SK-N-SH (cell line): ENCODE measurements around the gene RFX3. TPM values are rescaled to one million over a fixed set of nuclear protein-coding genes. Genes with fewer than 3 reads are reported as not detected.

ENCODE experiments used
- CTCF ChIA-PET: fragments of 300-600, 350-600 bp; formaldehyde crosslinking; extraction: SDS; loops from one replicate; lab custom pipeline; 2021; lab: Yijun Ruan, JAX
- POLR2A ChIA-PET: fragments of 350-600 bp; sonication (Branson Sonifier 250); formaldehyde crosslinking; extraction: SDS; loops from one replicate; lab custom pipeline; 2020; ENCODE audit warnings: antibody characterized with exemption, inconsistent platforms; lab: Yijun Ruan, JAX
- DNase-seq: peaks from one replicate; pipeline ENCODE4 v3.0.0; 2012
- H2AFZ ChIP-seq: fragments of 200-600 bp; sonication (generic); 2 replicates; pipeline ENCODE4 v1.8.1; 2016; ENCODE audit warnings: antibody characterized with exemption, mild to moderate bottlenecking, low read depth
- H3F3A ChIP-seq: fragments of 200-600 bp; sonication (generic); replicated peaks from 2 replicates; pipeline ENCODE3; 2016; ENCODE audit warnings: antibody characterized with exemption, mild to moderate bottlenecking; ENCODE audit not compliant: insufficient read depth
- H3K27ac ChIP-seq, 2 experiments: fragments of 200-500 bp in 1 of 2; fragments of 200-600 bp in 1 of 2; sonication (Bioruptor generic) in 1 of 2; sonication (generic), shearing (Covaris generic) in 1 of 2; 2 replicates each; pipeline versions ENCODE4 v1.5.1 to v1.6.1; 2014 to 2016; ENCODE audit warnings: low read depth in 2 of 2, inconsistent platforms in 1 of 2, low read length in 1 of 2, mild to moderate bottlenecking in 1 of 2, mixed read lengths in 1 of 2
- H3K27me3 ChIP-seq: fragments of 200-600 bp; sonication (generic), shearing (Covaris generic); 2 replicates; pipeline ENCODE4 v1.6.1; 2016; ENCODE audit warnings: mixed run types; ENCODE audit not compliant: insufficient read depth
- H3K36me3 ChIP-seq, 2 experiments: fragments of 200-500 bp in 1 of 2; fragments of 200-600 bp in 1 of 2; sonication (Bioruptor generic) in 1 of 2; sonication (generic) in 1 of 2; replicated peaks in 1 of 2; 2 replicates each; pipeline versions ENCODE3 to v1.5.1; 2014 to 2016; ENCODE audit warnings: low read length in 1 of 2, mild to moderate bottlenecking in 1 of 2; ENCODE audit not compliant: insufficient read depth in 2 of 2, control insufficient read depth in 1 of 2
- H3K4me1 ChIP-seq, 2 experiments: fragments of 200-500 bp in 1 of 2; fragments of 200-600 bp in 1 of 2; sonication (Bioruptor generic) in 1 of 2; sonication (generic), shearing (Covaris generic) in 1 of 2; 2 replicates each; pipeline versions ENCODE4 v1.5.1 to v1.6.1; 2014 to 2016; ENCODE audit warnings: low read depth in 1 of 2, low read length in 1 of 2, mixed run types in 1 of 2; ENCODE audit not compliant: insufficient read depth in 2 of 2, control insufficient read depth in 1 of 2
- H3K4me2 ChIP-seq: fragments of 200-600 bp; sonication (generic), shearing (Covaris generic); 2 replicates; pipeline ENCODE4 v1.6.1; 2017; ENCODE audit warnings: mixed run types
- H3K4me3 ChIP-seq, 2 experiments: fragments of 200-500 bp in 1 of 2; fragments of 200-600 bp in 1 of 2; sonication (Bioruptor generic) in 1 of 2; sonication (generic), shearing (Covaris generic) in 1 of 2; 2 replicates each; pipeline versions ENCODE4 v1.5.1 to v1.8.1; 2014 to 2016; ENCODE audit warnings: low read depth in 2 of 2, inconsistent platforms in 1 of 2, low read length in 1 of 2, mild to moderate bottlenecking in 1 of 2, mixed read lengths in 1 of 2, moderate library complexity in 1 of 2
- H3K79me2 ChIP-seq: fragments of 200-600 bp; sonication (generic); 2 replicates; pipeline ENCODE4 v1.8.1; 2017; ENCODE audit warnings: mild to moderate bottlenecking; ENCODE audit not compliant: insufficient read depth
- H3K9ac ChIP-seq: fragments of 200-600 bp; sonication (generic); 2 replicates; pipeline ENCODE4 v1.6.1; 2017; ENCODE audit warnings: mixed run types
- H3K9me2 ChIP-seq: fragments of 200-600 bp; sonication (generic); 2 replicates; pipeline ENCODE4 v1.6.1; 2017; ENCODE audit warnings: mixed run types
- H3K9me3 ChIP-seq: fragments of 200-600 bp; sonication (generic); 2 replicates; pipeline ENCODE4 v1.6.1; 2017; ENCODE audit warnings: mixed run types, mild to moderate bottlenecking, moderate library complexity
- H4K20me1 ChIP-seq: fragments of 200-600 bp; sonication (generic); 2 replicates; pipeline ENCODE4 v1.6.1; 2017; ENCODE audit warnings: mild to moderate bottlenecking, mixed run types; ENCODE audit not compliant: insufficient read depth
- EZH2phosphoT487 ChIP-seq: fragments of 200-600 bp; sonication (generic); IDR thresholded peaks from 2 replicates; pipeline ENCODE4 v1.6.1; 2017; ENCODE audit warnings: low read depth, mixed run types, mild to moderate bottlenecking, antibody characterized with exemption, moderate library complexity, borderline replicate concordance
- NFIC ChIP-seq: IDR thresholded peaks from 2 replicates; pipeline ENCODE4 v1.4.0; 2012; ENCODE audit warnings: borderline replicate concordance
- PBX3 ChIP-seq: IDR thresholded peaks from 2 replicates; pipeline ENCODE4; 2012
- REST ChIP-seq: IDR thresholded peaks from 2 replicates; pipeline ENCODE4 v1.6.1; 2012; ENCODE audit warnings: mild to moderate bottlenecking, low read depth, low read length, moderate library complexity
- SIN3A ChIP-seq: IDR thresholded peaks from 2 replicates; pipeline ENCODE4 v1.6.1; 2012; ENCODE audit warnings: low read depth, mild to moderate bottlenecking, low read length, moderate library complexity, borderline replicate concordance
- ZBTB33 ChIP-seq: IDR thresholded peaks from 2 replicates; pipeline ENCODE4 v1.4.0; 2012; ENCODE audit warnings: low read depth, borderline replicate concordance
- WGBS: methylation state at CpG from one replicate; pipeline ENCODE4 v1.1.6; 2017; ENCODE audit warnings: low lambda C conversion rate; 5-methylcytosine and 5-hydroxymethylcytosine counted together
- polyA plus RNA-seq, 3 experiments: library from polyadenylated mRNA; depleted of rRNA; stranded (reverse); fragments of >200 nt; gene quantifications; 2 replicates each; pipeline ENCODE4 v1.2.3, GENCODE V29; 2012
- TF ChIP-seq, protein P1 (sequence below): fragments of 150-350 bp; IDR thresholded peaks from 2 replicates; pipeline ENCODE4 v1.6.1; 2016; ENCODE audit warnings: mild to moderate bottlenecking, low read depth, low read length
- TF ChIP-seq, protein P2 (sequence below): fragments of 150-350 bp; IDR thresholded peaks from 2 replicates; pipeline ENCODE4 v1.6.1; 2017; ENCODE audit warnings: antibody characterized with exemption, low read length, low read depth, borderline replicate concordance
- TF ChIP-seq, protein P3 (sequence below): IDR thresholded peaks from 2 replicates; pipeline ENCODE4 v1.4.0; 2012; ENCODE audit warnings: low read depth, borderline replicate concordance

RFX3 gene
- polyA plus RNA-seq, 1 of the 3 experiments (the other 2 are of a cell fraction) = 1.7 TPM

DNA sequence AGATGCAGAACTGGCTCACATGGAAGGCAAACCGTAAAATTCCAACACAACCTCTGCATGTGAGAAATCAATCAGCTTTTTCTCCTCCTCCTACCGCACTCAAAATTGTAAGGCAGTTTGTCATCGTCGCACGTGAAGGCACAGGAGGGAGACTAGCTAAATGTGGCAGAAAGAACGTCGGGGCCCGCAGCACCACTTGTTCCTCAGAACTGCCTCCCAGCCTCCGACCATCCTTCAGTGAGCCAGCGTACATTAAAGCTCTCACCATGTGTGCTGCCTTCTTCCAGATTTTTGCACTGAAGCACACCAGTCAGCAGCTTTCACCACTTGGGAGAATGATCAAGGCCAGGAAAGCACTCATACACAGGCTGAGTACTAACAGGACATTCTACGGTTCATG is 105.9 kb downstream of the RFX3 start:
- no peaks in the 10 kb centered on the region for H3K79me2 ChIP-seq
- no peak for TF ChIP-seq PBX3
- TF ChIP-seq REST = no peak
- no peak for TF ChIP-seq NFIC
- no peak for TF ChIP-seq ZBTB33
- TF ChIP-seq EZH2phosphoT487 = no peak
- H3K9me3 ChIP-seq = no peaks in the 10 kb centered on the region
- no peak overlapping the region for H3K4me3 ChIP-seq
- H3K4me1 ChIP-seq = no peaks in the 10 kb centered on the region
- CTCF ChIA-PET = interaction anchor here (0.7 kb wide), 1 partner anchor 21 kb away, joined by 3 read pairs; no protein-coding TSS in a partner anchor
- DNase-seq = no peak
- no peak overlapping the region for H3K9ac ChIP-seq
- H3K9me2 ChIP-seq = no peaks in the 10 kb centered on the region
- no peaks in the 10 kb centered on the region for H3K27me3 ChIP-seq
- H4K20me1 ChIP-seq = no peaks in the 10 kb centered on the region
- no peak overlapping the region for H2AFZ ChIP-seq
- H3K36me3 ChIP-seq = no peaks in the 10 kb centered on the region
- POLR2A ChIA-PET = no interaction called here
- no peak overlapping the region for H3K27ac ChIP-seq
- 96% methylated on average over 11 of the region's 11 CpGs for WGBS
- H3K4me2 ChIP-seq = no peak overlapping the region
- H3F3A ChIP-seq = peaks cover 2% of the 10 kb centered on the region

DNA sequence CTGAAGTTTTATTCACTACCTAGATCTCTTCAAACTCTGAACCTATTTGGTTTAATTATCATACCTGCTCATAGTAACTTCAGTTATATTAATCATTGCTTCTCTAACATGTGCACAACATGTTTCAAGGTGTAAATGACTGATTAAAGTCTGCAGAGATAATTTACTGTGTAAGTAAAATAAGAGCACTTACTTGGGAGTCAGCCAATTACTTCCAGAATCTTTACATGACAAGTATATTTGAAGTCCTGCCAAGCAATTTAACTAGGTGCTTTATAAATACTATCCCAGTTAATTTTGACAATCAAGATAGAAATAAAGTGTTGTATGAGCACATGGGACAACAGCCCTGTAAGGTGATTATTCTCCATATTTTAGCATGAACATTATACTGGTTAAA is 109.9 kb downstream of the RFX3 start:
- Histone ChIP-seq H2AFZ (no peak overlapping the region), H3K9me2 (no peaks in the 10 kb centered on the region), H3K4me2 (no peak overlapping the region), H3K36me3 (no peaks in the 10 kb centered on the region), H3K79me2 (no peaks in the 10 kb centered on the region), H3K9me3 (no peaks in the 10 kb centered on the region), H3K27me3 (no peaks in the 10 kb centered on the region), H3F3A (no peaks in the 10 kb centered on the region), H3K9ac (no peak overlapping the region), H3K4me1 (no peaks in the 10 kb centered on the region; a peak in 1 of 4 replicates), H4K20me1 (no peaks in the 10 kb centered on the region), H3K4me3 (no peak overlapping the region), H3K27ac (no peak overlapping the region)
- POLR2A ChIA-PET = no interaction called here
- TF ChIP-seq REST (no peak), SIN3A (no peak)
- TF ChIP-seq, protein P1, sequence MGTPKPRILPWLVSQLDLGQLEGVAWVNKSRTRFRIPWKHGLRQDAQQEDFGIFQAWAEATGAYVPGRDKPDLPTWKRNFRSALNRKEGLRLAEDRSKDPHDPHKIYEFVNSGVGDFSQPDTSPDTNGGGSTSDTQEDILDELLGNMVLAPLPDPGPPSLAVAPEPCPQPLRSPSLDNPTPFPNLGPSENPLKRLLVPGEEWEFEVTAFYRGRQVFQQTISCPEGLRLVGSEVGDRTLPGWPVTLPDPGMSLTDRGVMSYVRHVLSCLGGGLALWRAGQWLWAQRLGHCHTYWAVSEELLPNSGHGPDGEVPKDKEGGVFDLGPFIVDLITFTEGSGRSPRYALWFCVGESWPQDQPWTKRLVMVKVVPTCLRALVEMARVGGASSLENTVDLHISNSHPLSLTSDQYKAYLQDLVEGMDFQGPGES = no peak
- TF ChIP-seq, protein P2, sequence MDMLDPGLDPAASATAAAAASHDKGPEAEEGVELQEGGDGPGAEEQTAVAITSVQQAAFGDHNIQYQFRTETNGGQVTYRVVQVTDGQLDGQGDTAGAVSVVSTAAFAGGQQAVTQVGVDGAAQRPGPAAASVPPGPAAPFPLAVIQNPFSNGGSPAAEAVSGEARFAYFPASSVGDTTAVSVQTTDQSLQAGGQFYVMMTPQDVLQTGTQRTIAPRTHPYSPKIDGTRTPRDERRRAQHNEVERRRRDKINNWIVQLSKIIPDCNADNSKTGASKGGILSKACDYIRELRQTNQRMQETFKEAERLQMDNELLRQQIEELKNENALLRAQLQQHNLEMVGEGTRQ = no peak
- TF ChIP-seq, protein P3, sequence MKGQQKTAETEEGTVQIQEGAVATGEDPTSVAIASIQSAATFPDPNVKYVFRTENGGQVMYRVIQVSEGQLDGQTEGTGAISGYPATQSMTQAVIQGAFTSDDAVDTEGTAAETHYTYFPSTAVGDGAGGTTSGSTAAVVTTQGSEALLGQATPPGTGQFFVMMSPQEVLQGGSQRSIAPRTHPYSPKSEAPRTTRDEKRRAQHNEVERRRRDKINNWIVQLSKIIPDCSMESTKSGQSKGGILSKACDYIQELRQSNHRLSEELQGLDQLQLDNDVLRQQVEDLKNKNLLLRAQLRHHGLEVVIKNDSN = no peak
- no peak for DNase-seq
- CTCF ChIA-PET = no interaction called here
